ENCODE measurements around the gene PGF.

GRCh38 chr14:74978416-74978947 is 23.1 kb upstream of the PGF start:
- TF ChIP-seq CTCF (IDR thresholded peaks at IDR 0.05) = no peak
- no peak for TF ChIP-seq POLR2A (IDR thresholded peaks at IDR 0.05)
